Measurements from ENCODE around the gene SKOR1. TPM values are rescaled to one million over a fixed set of nuclear protein-coding genes. Genes with fewer than 3 reads are reported as not detected.
A peak's percentile ranks its signal among the peaks of the same experiment; 100 is the strongest.

SKOR1 gene
- total RNA-seq, 1 experiment from 2014 or later = 0.17 TPM

GRCh38 chr15:67850994-67851571 is 25.8 kb downstream of the SKOR1 start:
- peak; percentile 68 for DNase-seq (ENCODE audit: low read depth)

GRCh38 chr15:67852418-67852817 is 27.1 kb downstream of the SKOR1 start:
- DNase-seq (ENCODE audit: low read depth) = no peak

GRCh38 chr15:67853454-67853853 is 28.1 kb downstream of the SKOR1 start:
- DNase-seq (ENCODE audit: low read depth) = no peak

GRCh38 chr15:67854358-67854757 is 29.0 kb downstream of the SKOR1 start:
- DNase-seq (ENCODE audit: low read depth) = peak; percentile 20

GRCh38 chr15:67855842-67856241 is 30.5 kb downstream of the SKOR1 start:
- DNase-seq (ENCODE audit: low read depth) = no peak

GRCh38 chr15:67857220-67857619 is 31.9 kb downstream of the SKOR1 start:
- DNase-seq (ENCODE audit: low read depth) = no peak

- DNase-seq (ENCODE audit: low read depth) = peak; percentile 58
Measured at GRCh38 chr15:67859331-67859946, 34.1 kb downstream of the SKOR1 start.

GRCh38 chr15:67861983-67862382 is 36.7 kb downstream of the SKOR1 start:
- no peak for DNase-seq (ENCODE audit: low read depth)

GRCh38 chr15:67862750-67863441 is 37.6 kb downstream of the SKOR1 start:
- DNase-seq (ENCODE audit: low read depth) = no peak

GRCh38 chr15:67863442-67863987 is 38.2 kb downstream of the SKOR1 start:
- peak; percentile 63 for DNase-seq (ENCODE audit: low read depth)

- no peak for DNase-seq (ENCODE audit: low read depth)
Measured at GRCh38 chr15:67865331-67865730, 40.0 kb downstream of the SKOR1 start.

GRCh38 chr15:67865766-67866165 is 40.5 kb downstream of the SKOR1 start:
- no peak for DNase-seq (ENCODE audit: low read depth)

GRCh38 chr15:67869701-67870100 is 44.4 kb downstream of the SKOR1 start:
- DNase-seq (ENCODE audit: low read depth) = no peak

GRCh38 chr15:67870868-67871408 is 45.6 kb downstream of the SKOR1 start:
- no peak for DNase-seq (ENCODE audit: low read depth)

GRCh38 chr15:67873777-67874176 is 48.5 kb downstream of the SKOR1 start:
- DNase-seq (ENCODE audit: low read depth) = no peak

GRCh38 chr15:67878712-67879206 is 53.5 kb downstream of the SKOR1 start:
- no peak for DNase-seq (ENCODE audit: low read depth)

- DNase-seq (ENCODE audit: low read depth) = no peak
Measured at GRCh38 chr15:67879440-67880129, 54.3 kb downstream of the SKOR1 start.

GRCh38 chr15:67880651-67881182 is 55.4 kb downstream of the SKOR1 start:
- peak; percentile 46 for DNase-seq (ENCODE audit: low read depth)

GRCh38 chr15:67882487-67883233 is 57.4 kb downstream of the SKOR1 start:
- no peak for DNase-seq (ENCODE audit: low read depth)

- DNase-seq (ENCODE audit: low read depth) = no peak
Measured at GRCh38 chr15:67883234-67883773, 58.0 kb downstream of the SKOR1 start.

GRCh38 chr15:67884009-67884408 is 58.7 kb downstream of the SKOR1 start:
- no peak for DNase-seq (ENCODE audit: low read depth)

All from M059J (cell line).